Measurements from ENCODE around the gene COBLL1.

- TF ChIP-seq CTCF (conservative IDR thresholded peaks at IDR 0.05; ENCODE audit: low read depth, low read length): no peak
- TF ChIP-seq EZH2phosphoT487 (IDR thresholded peaks at IDR 0.05; ENCODE audit: borderline replicate concordance, low read length): no peak
- no peak for TF ChIP-seq EZH2 (IDR thresholded peaks at IDR 0.05; ENCODE audit: low read length, unreplicated experiment)
Measured at GRCh38 chr2:164644036-164644700, 197.5 kb downstream of the COBLL1 start.

Data from PC-3 (cell line).